C4-2B (cell line): ENCODE results near the gene PLK5.

Experiments
- H3K27ac ChIP-seq: fragments of 450-650 bp; 2 replicates; pipeline ENCODE4 v1.5.1; 2017
- CTCF ChIP-seq: fragments of 450-650 bp; conservative IDR thresholded peaks from 2 replicates; pipeline ENCODE4 v1.5.1; 2017; ENCODE audit warnings: mild to moderate bottlenecking
- ZFX ChIP-seq: fragments of 450-650 bp; IDR thresholded peaks from 2 replicates; pipeline ENCODE4 v1.6.1; 2017

The PLK5 gene

GRCh38 chr19:1489463-1490310 is 34.2 kb upstream of the PLK5 start:
- peak overlapping the region; percentile 71 for H3K27ac ChIP-seq
- no peak for TF ChIP-seq ZFX
- no peak for TF ChIP-seq CTCF

- no peak for TF ChIP-seq CTCF
- no peak for TF ChIP-seq ZFX
- peak within 1 kb of the TSS; percentile 72 for H3K27ac ChIP-seq
Observed at GRCh38 chr19:1490311-1491113, 33.4 kb upstream of the PLK5 start, which contains the start of gene PCSK4. TSS of gene PCSK4 (minus strand) at chr19:1490350. CDS start at chr19:1490346, 4 bp downstream.

GRCh38 chr19:1491114-1491848 is 32.6 kb upstream of the PLK5 start, which contains the start of gene REEP6:
TSS of gene REEP6 (plus strand) at chr19:1491181. CDS start at chr19:1491270, 89 bp downstream.
- TF ChIP-seq ZFX (peak; percentile 14; the same call in 1 of the 2 replicates), CTCF (no peak)
- peak within 1 kb of the TSS; percentile 72 for H3K27ac ChIP-seq

GRCh38 chr19:1491849-1492170 is 32.1 kb upstream of the PLK5 start:
- H3K27ac ChIP-seq = peak overlapping the region; percentile 72
- TF ChIP-seq ZFX = no peak
- no peak for TF ChIP-seq CTCF

- no peak overlapping the region for H3K27ac ChIP-seq
- TF ChIP-seq CTCF = no peak
- no peak for TF ChIP-seq ZFX
Observed at GRCh38 chr19:1492474-1493006, 31.3 kb upstream of the PLK5 start.

GRCh38 chr19:1494115-1494815 is 29.6 kb upstream of the PLK5 start:
- H3K27ac ChIP-seq = no peak overlapping the region
- TF ChIP-seq ZFX = no peak
- no peak for TF ChIP-seq CTCF
